ENCODE data around the gene ZWILCH. TPM values are rescaled to one million over a fixed set of nuclear protein-coding genes. Genes with fewer than 3 reads are reported as not detected.

The ZWILCH gene
- total RNA-seq, 2 experiments from 2014 or later: 36.9 to 50.2 TPM

DNA sequence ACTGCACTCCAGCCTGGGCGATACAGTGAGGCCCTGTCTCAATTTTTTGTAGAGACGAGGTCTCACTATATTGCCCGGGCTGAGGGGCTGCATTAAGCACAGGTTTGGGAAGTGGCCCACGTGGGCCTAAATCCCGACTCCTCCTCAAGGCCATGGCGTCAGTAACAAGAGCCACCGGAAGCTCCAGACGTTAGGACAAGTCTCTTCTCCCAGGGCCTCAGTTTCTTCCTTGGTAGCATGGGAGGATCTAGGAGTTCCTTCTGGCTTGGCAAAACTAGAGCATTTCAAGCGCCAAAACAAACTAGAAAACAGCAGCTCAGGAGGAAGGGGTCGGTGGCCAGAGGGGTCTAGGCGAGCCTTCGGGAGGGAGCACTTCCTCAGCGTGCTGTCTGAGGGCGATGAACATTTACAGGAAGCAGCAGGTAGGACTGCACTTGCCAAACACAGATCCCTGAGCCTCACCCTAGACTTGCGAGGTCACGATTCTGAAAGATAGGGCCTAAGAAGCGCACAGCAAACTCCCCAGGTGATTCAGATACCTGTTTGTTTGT is 8.1 kb upstream of the ZWILCH start:
- Histone ChIP-seq H3K4me2 (ENCODE audit: low read length) (peak overlapping the region; percentile 82), H2AFZ (ENCODE audit: low read length) (no peak overlapping the region), H3K36me3 (ENCODE audit: insufficient read depth, low read length) (peaks cover 98% of the 10 kb centered on the region), H3K4me1 (ENCODE audit: insufficient read depth, low read length, poor library complexity, severe bottlenecking) (peaks cover 48% of the 10 kb centered on the region), H4K20me1 (ENCODE audit: insufficient read depth, low read length) (peaks cover 18% of the 10 kb centered on the region; the same call in 1 of the 2 replicates), H3K27ac (ENCODE audit: low read depth, low read length, poor library complexity, severe bottlenecking) (peak overlapping the region; percentile 85), H3K9me3 (ENCODE audit: low read length) (no peaks in the 10 kb centered on the region), H3K4me3 (ENCODE audit: low read depth, low read length, poor library complexity, severe bottlenecking) (peak overlapping the region; percentile 87), H3K79me2 (ENCODE audit: insufficient read depth, low read depth, low read length) (peaks cover 36% of the 10 kb centered on the region), H3K9me2 (ENCODE audit: insufficient read depth, low read length) (no peaks in the 10 kb centered on the region)
- ChIA-PET POLR2A (interaction anchor here (0.5 to 0.6 kb wide), 2 partner anchors 115 to 1897 kb away, joined by 3 read pairs; no protein-coding TSS in a partner anchor), CTCF (ENCODE audit: unreplicated experiment) (interaction anchor here (0.7 kb wide), 1 partner anchor 8 kb away, joined by 4 read pairs; the partner anchor contains the start of gene ZWILCH)
- no peak for TF ChIP-seq EZH2phosphoT487 (IDR thresholded peaks at IDR 0.05; ENCODE audit: borderline replicate concordance, low read depth, low read length)
- DNase-seq (ENCODE audit: low spot score): peak; percentile 41
- intact Hi-C loops (cut with micrococcal nuclease; ENCODE audit: unreplicated experiment): loop anchor here (1.0 to 5.0 kb wide), 3 partner anchors 111 to 140 kb away; partner anchors contain the start of genes MAP2K1 and TIPIN
- no TSS peak for BruUV-seq (replicated peaks)

DNA sequence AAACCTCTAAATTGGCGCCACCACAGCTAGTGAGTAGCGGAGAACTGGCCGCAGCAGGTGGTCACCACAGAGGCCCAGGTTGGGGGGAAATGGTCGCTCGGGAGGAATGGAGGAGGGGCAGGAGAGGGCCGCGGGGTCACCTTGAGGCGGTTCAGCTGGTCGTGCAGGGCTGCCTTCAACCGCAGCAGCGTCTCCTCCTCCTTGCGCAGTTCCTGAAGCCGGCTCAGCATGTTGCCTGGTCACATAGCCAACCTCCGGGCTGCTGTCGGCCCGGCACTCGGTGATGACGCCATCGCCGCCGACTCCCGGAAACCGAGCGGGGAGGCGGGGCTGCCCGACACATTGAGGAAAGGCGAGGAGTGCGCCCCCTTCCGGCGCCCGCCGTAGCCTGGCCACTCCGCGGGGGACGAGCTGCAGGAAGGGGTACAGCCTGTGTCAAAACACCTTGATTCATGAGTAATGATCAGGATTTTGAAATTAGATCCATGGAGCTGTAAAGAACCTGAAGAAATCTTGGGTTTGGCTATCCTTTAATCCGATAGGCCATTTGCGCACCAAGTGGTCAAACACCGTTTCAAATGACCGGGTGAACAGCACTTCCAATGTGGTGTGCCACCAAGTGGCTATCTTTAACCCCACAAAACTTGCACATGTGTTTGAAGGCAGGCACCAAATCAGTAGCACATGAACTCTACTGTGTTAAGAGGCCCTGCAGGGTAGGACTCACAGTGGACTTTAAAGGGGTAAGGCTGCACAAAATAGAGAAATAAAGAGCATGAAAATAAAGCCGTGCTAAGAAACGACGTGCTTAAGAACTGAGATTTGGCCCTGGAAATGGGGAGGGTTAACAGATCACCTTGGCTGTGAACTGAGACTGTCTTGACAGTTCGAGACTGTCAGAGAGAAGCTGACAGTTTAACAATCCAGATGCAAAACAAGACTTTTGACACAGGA is 7.3 kb upstream of the ZWILCH start, which contains the start of gene SNAPC5:
TSS of gene SNAPC5 (minus strand) at position 261 of the 954 bp plus-strand sequence. CDS start at position 230, 31 bp downstream.
- Histone ChIP-seq H3K4me2 (ENCODE audit: low read length) (peak within 1 kb of the TSS; percentile 82), H3K4me1 (ENCODE audit: insufficient read depth, low read length, poor library complexity, severe bottlenecking) (peaks cover 55% of the 10 kb centered on the region), H3K9me3 (ENCODE audit: low read length) (no peaks in the 10 kb centered on the region), H3K4me3 (ENCODE audit: low read depth, low read length, poor library complexity, severe bottlenecking) (peak within 1 kb of the TSS; percentile 87), H4K20me1 (ENCODE audit: insufficient read depth, low read length) (peaks cover 26% of the 10 kb centered on the region), H3K27ac (ENCODE audit: low read depth, low read length, poor library complexity, severe bottlenecking) (peak within 1 kb of the TSS; percentile 85), H3K79me2 (ENCODE audit: insufficient read depth, low read depth, low read length) (peaks cover 43% of the 10 kb centered on the region), H2AFZ (ENCODE audit: low read length) (no peak within 1 kb of the TSS), H3K9me2 (ENCODE audit: insufficient read depth, low read length) (no peaks in the 10 kb centered on the region), H3K36me3 (ENCODE audit: insufficient read depth, low read length) (peaks cover 98% of the 10 kb centered on the region)
- ChIA-PET POLR2A (interaction anchor here (0.6 to 1.1 kb wide), 2 partner anchors 204 to 1896 kb away, joined by 3 read pairs; no protein-coding TSS in a partner anchor), CTCF (ENCODE audit: unreplicated experiment) (interaction anchor here (0.6 kb wide), 1 partner anchor 641 kb away, joined by 3 read pairs; no protein-coding TSS in a partner anchor)
- BruUV-seq (replicated peaks): no TSS peak
- intact Hi-C loops (cut with micrococcal nuclease; ENCODE audit: unreplicated experiment): loop anchor here (1.0 to 5.0 kb wide), 4 partner anchors 111 to 203 kb away; partner anchors contain the start of genes MAP2K1 and TIPIN
- peak; percentile 95 for DNase-seq (ENCODE audit: low spot score)
- TF ChIP-seq, protein P1, sequence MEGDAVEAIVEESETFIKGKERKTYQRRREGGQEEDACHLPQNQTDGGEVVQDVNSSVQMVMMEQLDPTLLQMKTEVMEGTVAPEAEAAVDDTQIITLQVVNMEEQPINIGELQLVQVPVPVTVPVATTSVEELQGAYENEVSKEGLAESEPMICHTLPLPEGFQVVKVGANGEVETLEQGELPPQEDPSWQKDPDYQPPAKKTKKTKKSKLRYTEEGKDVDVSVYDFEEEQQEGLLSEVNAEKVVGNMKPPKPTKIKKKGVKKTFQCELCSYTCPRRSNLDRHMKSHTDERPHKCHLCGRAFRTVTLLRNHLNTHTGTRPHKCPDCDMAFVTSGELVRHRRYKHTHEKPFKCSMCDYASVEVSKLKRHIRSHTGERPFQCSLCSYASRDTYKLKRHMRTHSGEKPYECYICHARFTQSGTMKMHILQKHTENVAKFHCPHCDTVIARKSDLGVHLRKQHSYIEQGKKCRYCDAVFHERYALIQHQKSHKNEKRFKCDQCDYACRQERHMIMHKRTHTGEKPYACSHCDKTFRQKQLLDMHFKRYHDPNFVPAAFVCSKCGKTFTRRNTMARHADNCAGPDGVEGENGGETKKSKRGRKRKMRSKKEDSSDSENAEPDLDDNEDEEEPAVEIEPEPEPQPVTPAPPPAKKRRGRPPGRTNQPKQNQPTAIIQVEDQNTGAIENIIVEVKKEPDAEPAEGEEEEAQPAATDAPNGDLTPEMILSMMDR (conservative IDR thresholded peaks at IDR 0.05; ENCODE audit: low read length): peak; percentile 99
- TF ChIP-seq EZH2phosphoT487 (IDR thresholded peaks at IDR 0.05; ENCODE audit: borderline replicate concordance, low read depth, low read length): no peak
